ENCODE measurements around the gene HIVEP3.

The HIVEP3 gene

DNA sequence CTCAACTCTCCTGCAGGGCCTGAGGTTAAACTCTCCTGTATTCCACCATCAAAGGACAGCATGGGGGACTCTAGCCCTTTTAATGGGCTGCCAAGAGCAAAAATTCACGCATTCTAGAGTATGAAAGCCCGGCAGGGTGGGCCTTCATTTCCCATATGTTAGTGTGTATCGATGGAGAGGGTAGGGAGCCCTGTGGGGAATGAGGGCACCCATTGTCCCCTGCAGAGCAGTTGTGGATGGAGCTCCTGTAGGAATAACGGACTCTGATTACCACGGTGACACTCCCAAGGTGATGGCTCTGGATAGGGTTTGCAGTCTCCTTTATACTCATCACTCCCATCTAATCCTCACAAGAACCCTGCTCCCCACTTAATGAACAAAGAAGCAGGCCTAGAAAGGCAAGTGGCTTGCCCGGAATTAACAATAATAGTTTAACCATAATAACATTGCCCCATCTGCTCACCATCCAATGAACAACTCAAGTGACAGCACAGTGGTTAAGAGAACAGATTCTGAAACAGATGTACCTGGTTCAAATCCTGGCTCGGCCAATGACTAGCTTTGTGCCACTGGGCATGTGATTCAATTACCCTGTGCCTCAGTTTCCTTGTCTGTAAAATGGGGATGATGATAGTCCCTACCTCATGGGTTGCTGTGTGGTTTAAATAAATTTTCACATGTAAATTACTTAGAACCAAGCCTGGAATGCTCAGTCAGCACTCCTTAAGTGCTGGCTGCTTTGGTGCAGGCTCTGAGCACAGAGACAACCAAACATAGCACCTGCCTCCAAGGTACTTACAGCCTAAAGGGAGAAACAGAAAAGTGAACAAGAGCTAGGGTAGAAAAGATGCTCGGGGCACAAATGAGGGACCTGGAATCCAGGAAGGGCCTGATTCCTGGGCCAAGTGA, 29.0 kb downstream of the HIVEP3 start:
- TF ChIP-seq, protein P1, sequence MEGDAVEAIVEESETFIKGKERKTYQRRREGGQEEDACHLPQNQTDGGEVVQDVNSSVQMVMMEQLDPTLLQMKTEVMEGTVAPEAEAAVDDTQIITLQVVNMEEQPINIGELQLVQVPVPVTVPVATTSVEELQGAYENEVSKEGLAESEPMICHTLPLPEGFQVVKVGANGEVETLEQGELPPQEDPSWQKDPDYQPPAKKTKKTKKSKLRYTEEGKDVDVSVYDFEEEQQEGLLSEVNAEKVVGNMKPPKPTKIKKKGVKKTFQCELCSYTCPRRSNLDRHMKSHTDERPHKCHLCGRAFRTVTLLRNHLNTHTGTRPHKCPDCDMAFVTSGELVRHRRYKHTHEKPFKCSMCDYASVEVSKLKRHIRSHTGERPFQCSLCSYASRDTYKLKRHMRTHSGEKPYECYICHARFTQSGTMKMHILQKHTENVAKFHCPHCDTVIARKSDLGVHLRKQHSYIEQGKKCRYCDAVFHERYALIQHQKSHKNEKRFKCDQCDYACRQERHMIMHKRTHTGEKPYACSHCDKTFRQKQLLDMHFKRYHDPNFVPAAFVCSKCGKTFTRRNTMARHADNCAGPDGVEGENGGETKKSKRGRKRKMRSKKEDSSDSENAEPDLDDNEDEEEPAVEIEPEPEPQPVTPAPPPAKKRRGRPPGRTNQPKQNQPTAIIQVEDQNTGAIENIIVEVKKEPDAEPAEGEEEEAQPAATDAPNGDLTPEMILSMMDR (conservative IDR thresholded peaks at IDR 0.05; ENCODE audit: low read depth, low read length) = no peak
- no peak for DNase-seq (ENCODE audit: low read depth)
- no peak overlapping the region for H3K4me3 ChIP-seq (ENCODE audit: low read length)

DNA sequence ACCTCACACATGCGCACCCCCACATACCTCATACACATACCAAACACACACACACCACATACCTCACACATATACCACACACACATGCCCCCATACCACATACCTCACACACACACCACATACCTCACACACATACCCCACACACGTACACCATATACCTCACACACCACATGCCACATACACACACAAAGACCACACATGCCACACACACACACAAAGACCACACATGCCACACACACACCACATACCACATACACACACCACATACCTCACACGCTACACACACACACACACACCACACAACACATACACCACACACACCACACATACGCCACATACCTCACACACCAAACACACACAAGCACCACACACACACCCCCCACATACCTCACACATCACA, 30.0 kb downstream of the HIVEP3 start:
- TF ChIP-seq, protein P1 (conservative IDR thresholded peaks at IDR 0.05; ENCODE audit: low read depth, low read length) = no peak
- no peak for DNase-seq (ENCODE audit: low read depth)
- no peak overlapping the region for H3K4me3 ChIP-seq (ENCODE audit: low read length)

DNA sequence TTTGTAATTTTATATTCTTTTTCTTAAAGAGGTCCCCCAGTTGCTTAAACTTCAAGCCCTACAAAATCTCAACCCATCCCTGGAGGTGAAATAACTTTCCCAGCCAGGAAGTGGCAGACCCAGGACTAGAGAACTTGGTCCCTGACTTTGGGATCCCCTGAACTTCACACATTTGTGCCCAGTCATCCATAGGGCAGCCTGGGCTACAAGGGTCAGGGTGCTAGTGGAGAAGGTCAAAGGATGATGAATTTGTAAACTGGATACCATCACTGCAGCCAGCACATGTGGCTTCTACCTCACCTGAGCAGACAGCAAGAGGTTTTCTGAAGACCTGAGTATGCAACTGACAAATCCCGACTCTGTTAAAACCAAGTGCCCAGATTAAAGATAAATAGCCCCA, 31.4 kb downstream of the HIVEP3 start:
- no peak overlapping the region for H3K4me3 ChIP-seq (ENCODE audit: low read length)
- DNase-seq (ENCODE audit: low read depth) = no peak
- TF ChIP-seq, protein P1 (conservative IDR thresholded peaks at IDR 0.05; ENCODE audit: low read depth, low read length) = no peak

DNA sequence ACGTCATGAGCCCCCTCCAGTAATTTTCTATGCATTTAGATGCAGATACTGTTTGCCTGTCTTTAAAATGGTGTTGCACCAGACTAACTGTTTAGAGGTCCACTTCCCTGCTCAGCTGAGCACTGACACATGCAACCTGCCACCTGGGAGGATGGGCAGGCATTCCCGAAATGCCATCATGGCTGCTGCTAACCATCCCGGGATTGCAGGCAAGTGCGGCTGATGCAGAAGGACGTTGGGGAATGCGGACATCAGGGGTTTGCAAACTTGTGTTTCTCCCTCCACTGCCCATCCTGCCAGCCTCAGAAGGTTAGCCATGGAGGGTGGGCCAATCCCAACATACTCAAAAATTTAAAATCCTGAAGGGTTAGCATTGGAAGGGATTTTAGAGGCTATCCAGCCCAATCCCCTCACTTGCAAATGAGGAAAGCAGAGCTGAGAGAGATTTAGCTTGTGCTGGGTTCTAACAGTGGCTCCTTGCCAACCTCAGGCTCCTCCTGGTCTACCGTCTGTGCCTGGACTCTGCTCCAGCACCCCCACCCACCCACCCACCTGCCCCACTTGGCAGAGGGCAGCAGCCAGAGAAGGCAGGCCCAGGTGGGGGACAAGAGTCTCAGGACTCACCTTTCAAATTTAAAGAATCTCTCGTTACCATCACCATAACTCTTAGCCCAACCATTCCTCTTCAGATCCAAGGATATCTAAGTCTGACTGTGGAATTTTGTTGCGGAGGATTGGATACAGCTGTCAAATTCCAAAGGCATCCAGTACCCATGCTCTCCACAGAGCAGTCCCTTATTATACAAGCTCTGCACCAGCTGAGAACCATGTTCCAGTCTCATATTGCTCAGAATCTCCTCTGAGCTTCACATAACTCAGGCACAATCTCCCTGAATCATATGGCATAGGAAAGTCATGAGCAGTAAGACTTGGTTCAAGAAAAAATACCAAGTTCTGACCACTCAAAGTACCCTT, 34.2 kb downstream of the HIVEP3 start:
- H3K4me3 ChIP-seq (ENCODE audit: low read length) = no peak overlapping the region
- DNase-seq (ENCODE audit: low read depth) = no peak
- TF ChIP-seq, protein P1 (conservative IDR thresholded peaks at IDR 0.05; ENCODE audit: low read depth, low read length) = no peak

DNA sequence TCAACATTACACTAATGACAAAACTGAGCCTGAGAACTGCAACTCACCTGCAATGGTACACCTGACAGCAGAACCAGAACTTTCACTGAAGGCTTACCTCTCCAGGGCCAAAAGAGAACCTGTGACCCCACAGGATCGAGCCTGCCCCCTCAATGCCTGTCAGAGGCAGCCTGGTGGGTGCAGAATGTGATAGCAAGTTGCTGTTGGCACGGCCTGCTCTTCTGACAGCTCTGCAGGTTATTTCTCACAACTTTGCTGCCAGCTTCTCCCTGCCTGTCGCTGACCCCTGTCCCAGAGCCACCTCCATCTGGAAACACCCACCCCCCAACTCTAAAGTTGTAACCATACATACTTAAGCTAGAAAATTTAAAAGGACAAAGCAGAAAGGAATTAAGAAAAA, 35.2 kb downstream of the HIVEP3 start:
- DNase-seq (ENCODE audit: low read depth) = no peak
- TF ChIP-seq, protein P1 (conservative IDR thresholded peaks at IDR 0.05; ENCODE audit: low read depth, low read length) = no peak
- H3K4me3 ChIP-seq (ENCODE audit: low read length) = no peak overlapping the region

DNA sequence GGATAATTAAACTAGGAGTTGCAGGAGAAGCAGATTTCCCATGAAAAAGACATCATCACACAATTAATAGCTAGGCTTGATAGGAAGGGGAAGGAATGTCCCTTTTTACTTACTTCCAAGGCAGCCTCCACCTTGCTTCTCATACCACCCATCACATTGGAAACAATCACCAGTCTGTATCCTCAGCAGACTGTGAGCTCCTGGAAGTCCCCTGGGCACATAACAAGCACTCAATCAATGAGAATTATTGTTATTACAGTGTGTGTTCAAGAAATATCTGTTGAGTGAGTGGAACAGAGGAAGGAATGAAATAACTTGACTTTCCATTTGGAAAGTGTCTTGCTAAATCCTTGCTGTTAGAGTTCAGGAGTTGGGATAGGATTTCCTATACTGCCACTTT, 36.2 kb downstream of the HIVEP3 start:
- no peak for DNase-seq (ENCODE audit: low read depth)
- TF ChIP-seq, protein P1 (conservative IDR thresholded peaks at IDR 0.05; ENCODE audit: low read depth, low read length) = no peak

More for the DNA sequence above, 36.2 kb downstream of the HIVEP3 start:
- H3K4me3 ChIP-seq (ENCODE audit: low read length) = no peak overlapping the region

All from retinal pigment epithelial cell (primary cell).